Stimulated activated CD4-positive, alpha-beta T cell treated with anti-CD3 and anti-CD28 coated beads, Interleukin-1b, Interleukin-23, amount 100 ng/mL, for 1 hour (primary cell): Measurements from ENCODE around the gene CHRM2.
"Not testable (repeated sequence)": the region's sequence is repeated elsewhere in the genome, so short reads cannot be mapped to it uniquely, and the experiment has no call there.

ENCODE experiments used
- DNase-seq, 2 donors: peaks; one replicate each; pipeline ENCODE4 v3.0.0-alpha.2; 2020; ENCODE audit warnings: low read depth in 2 of 2

Gene CHRM2

GRCh38 chr7:136868496-136869000, at the start of gene CHRM2:
CHRM2 (plus strand) TSS chr7:136868652; CDS start chr7:137014866, 146,214 bp downstream.
- no peak for DNase-seq

GRCh38 chr7:136831398-136831797, 37.1 kb upstream of the CHRM2 start:
- not testable (repeated sequence) for DNase-seq

- no peak for DNase-seq
Measured at GRCh38 chr7:136845899-136846465, 22.5 kb upstream of the CHRM2 start.

- no peak for DNase-seq
Measured at GRCh38 chr7:136847858-136848257, 20.6 kb upstream of the CHRM2 start.

GRCh38 chr7:136853654-136854053, 14.8 kb upstream of the CHRM2 start:
- DNase-seq, result no peak

GRCh38 chr7:136857573-136857972, 10.9 kb upstream of the CHRM2 start:
- DNase-seq, result no peak

- DNase-seq, result no peak
Measured at GRCh38 chr7:136859803-136860202, 8.6 kb upstream of the CHRM2 start.

GRCh38 chr7:136865236-136865635, 3.2 kb upstream of the CHRM2 start:
- no peak for DNase-seq

- DNase-seq, result no peak
Measured at GRCh38 chr7:136865777-136866176, 2.7 kb upstream of the CHRM2 start.

GRCh38 chr7:136869001-136869961, 829 bp downstream of the CHRM2 start:
- no peak for DNase-seq

- DNase-seq, result no peak
Measured at GRCh38 chr7:136869991-136870865, 1.8 kb downstream of the CHRM2 start.

- DNase-seq, result no peak
Measured at GRCh38 chr7:136870866-136871487, 2.5 kb downstream of the CHRM2 start.

GRCh38 chr7:136874393-136875032, 6.1 kb downstream of the CHRM2 start:
- DNase-seq, result no peak

- no peak for DNase-seq
Measured at GRCh38 chr7:136877509-136877908, 9.1 kb downstream of the CHRM2 start.

- DNase-seq, result no peak
Measured at GRCh38 chr7:136877990-136878389, 9.5 kb downstream of the CHRM2 start.

- no peak for DNase-seq
Measured at GRCh38 chr7:136878878-136879277, 10.4 kb downstream of the CHRM2 start.

GRCh38 chr7:136883046-136883445, 14.6 kb downstream of the CHRM2 start:
- no peak for DNase-seq

- DNase-seq, result no peak
Measured at GRCh38 chr7:136884492-136884891, 16.0 kb downstream of the CHRM2 start.

- no peak for DNase-seq
Measured at GRCh38 chr7:136887317-136887716, 18.9 kb downstream of the CHRM2 start.

- DNase-seq, result no peak
Measured at GRCh38 chr7:136890399-136890798, 21.9 kb downstream of the CHRM2 start.

- no peak for DNase-seq
Measured at GRCh38 chr7:136891850-136892249, 23.4 kb downstream of the CHRM2 start.
